ENCODE data around the gene MGAT4A.
"Not testable (repeated sequence)": the region's sequence is repeated elsewhere in the genome, so short reads cannot be mapped to it uniquely, and the experiment has no call there.

The MGAT4A gene

GRCh38 chr2:98759827-98760625, 29.1 kb upstream of the MGAT4A start:
- no peak for DNase-seq (ENCODE audit: low read depth in 3 of 3)

GRCh38 chr2:98759338-98759737, 28.4 kb upstream of the MGAT4A start:
- no peak for DNase-seq (ENCODE audit: low read depth in 3 of 3)

GRCh38 chr2:98757904-98758421, 27.0 kb upstream of the MGAT4A start:
- DNase-seq (ENCODE audit: low read depth in 3 of 3), result peak in 1 of 3 experiments; percentile 31

- no peak for DNase-seq (ENCODE audit: low read depth in 3 of 3)
These were observed 22.9 kb upstream of the MGAT4A start for GRCh38 chr2:98753801-98754200.

- not testable (repeated sequence) for DNase-seq (ENCODE audit: low read depth in 3 of 3)
These were observed 21.8 kb upstream of the MGAT4A start for GRCh38 chr2:98752711-98753110.

- no peak for DNase-seq (ENCODE audit: low read depth in 3 of 3)
These were observed 20.8 kb upstream of the MGAT4A start for GRCh38 chr2:98751748-98752147.

DNA sequence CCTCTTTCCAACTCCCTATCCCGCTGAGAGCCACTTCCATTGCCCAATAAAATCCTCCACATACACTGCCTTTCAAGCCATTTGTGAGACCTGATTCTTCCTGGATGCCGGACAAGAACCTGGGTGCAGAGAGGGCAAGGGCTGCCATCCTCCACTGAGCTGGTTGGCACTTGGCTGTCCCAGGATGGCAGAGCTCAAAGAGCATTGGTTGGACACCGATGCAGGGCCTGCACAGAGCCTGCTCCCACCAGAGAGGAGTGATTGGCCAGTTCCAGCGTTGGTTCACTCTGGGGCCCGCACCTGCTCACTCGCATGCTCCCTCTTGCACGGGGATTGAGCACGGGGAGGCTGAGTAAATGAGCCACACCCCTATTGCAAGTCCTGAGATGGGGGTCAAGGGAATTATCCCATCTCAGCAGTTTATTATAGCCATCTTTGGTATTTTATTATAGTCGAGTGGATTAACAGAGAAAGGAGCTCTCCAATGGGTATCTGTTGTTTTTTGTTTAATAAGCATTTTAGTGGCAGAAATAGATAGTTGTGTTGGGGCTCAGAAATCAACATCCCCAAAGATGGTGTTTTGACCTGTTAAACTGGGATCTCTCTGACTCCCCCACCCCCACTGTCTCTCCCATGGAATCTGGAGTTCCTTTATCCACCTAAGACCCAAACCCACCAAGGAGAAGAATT, 19.8 kb upstream of the MGAT4A start:
- DNase-seq (ENCODE audit: low read depth in 3 of 3), result no peak

DNA sequence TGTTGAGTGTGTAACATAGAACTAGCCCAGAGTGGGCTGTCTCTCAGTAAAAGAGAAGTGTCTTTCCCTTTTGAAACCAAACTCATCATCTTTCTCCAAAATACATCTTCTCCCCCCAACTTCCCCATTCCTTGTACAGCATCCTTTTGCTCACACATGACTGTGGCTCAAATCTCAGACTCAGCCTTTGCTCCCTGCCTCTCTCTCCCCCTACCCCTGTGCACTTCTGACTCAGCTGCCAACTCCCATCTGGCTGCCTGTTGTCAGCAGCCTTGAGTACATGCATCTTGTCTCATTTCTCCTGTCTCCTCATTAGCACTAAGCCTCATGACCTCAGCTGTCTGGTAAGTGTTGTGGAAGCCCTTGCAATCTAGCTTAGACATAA, 18.1 kb upstream of the MGAT4A start:
- DNase-seq (ENCODE audit: low read depth in 3 of 3), result no peak

DNA sequence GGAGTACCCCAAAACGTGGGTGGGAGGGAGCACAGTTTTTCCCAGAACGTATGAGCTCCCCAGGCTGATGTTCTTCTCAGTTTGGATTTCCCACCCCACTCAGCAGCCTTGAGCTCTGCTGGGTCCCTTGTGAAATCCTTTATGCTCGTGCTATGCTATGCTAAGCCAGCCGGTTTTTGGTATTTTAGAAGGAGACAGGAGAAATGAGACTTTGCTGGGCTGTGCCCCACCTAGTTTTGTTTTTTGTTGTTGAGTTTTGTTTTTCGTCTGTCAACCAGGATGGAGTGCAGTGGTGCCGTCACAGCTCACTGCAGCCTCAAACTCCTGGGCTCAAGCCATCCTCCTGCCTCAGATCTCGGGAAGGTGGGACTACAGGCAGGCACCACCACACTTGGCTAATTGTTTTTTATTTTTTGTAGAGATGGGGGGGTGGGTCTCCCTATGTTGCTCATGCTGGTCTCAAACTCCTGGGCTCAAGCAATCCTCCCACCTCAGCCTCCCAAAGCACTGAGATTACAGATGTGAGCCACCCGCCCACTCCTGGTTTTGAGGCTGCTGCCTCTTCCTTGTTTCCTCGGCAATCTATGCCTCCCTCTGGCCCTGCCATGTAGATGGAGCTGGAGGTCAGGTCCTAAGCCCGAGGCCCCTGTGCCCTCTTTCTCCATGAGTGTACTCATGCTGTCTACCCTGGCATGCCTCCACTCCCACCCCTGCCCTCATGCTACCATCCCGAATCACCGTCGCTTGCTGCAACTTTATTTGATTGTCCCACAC, 17.5 kb upstream of the MGAT4A start:
- DNase-seq (ENCODE audit: low read depth in 3 of 3), result no peak

GRCh38 chr2:98747888-98748287, 17.0 kb upstream of the MGAT4A start:
- no peak for DNase-seq (ENCODE audit: low read depth in 3 of 3)

DNA sequence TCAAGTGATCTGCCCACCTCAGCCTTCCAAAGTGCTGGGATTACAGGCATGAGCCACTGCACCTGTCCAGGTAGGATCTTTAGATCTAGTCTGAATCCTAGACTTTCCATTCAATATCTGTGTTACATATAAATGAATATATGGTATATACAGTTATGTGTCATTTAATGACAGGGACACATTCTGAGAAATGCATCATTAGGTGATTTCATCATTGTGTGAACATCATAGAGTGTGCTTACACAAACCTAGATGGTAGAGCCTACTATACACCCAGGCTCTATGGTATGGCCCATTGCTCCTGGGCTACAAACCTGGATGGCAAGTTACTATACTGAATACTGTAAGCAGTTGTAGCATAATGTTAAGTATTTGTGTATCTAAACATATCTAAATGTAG, 15.5 kb upstream of the MGAT4A start:
- DNase-seq (ENCODE audit: low read depth in 3 of 3), result no peak

GRCh38 chr2:98744595-98744994, 13.7 kb upstream of the MGAT4A start:
- DNase-seq (ENCODE audit: low read depth in 3 of 3), result no peak

- DNase-seq (ENCODE audit: low read depth in 3 of 3), result no peak
These were observed 12.9 kb upstream of the MGAT4A start for GRCh38 chr2:98743835-98744234.

DNA sequence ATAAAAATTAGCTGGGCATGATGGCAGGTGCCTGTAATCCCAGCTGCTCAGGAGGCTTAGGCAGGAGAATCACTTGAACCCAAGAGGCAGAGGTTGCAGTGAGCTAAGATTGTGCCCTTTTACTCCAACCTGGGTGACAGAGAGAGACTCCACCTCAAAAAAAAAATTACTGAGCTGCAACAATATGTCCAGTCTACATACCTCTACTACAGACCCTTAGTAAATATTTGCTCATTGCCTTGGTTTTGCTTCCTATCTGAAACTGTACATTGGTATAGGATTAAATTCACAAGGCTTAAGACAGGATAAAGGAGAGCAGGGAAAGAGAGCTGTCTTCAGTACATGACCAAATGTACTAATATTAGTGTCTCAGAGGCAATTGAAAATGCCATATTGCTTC, 8.1 kb upstream of the MGAT4A start:
- DNase-seq (ENCODE audit: low read depth in 3 of 3), result no peak

- no peak for DNase-seq (ENCODE audit: low read depth in 3 of 3)
These were observed 7.4 kb upstream of the MGAT4A start for GRCh38 chr2:98738304-98738703.

DNA sequence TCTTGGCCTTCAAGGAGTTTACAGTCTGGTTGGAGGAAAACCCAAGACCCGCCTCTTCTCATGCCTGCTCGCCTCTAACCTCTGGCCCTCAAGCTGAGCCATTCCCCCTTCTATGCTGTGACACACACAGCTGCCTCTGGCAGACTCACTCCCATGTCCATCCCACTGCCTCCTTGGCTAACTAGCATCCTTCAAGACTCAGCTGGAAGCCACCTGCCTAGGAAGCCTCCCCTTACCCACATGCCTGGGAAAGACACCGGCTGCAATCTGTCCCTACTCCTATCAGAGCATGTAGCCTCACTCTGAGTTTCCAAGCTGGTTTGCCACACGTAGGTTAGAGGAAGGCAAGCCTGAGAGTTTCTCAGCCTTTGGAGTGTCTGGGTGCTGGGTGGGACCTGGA, 6.9 kb upstream of the MGAT4A start:
- DNase-seq (ENCODE audit: low read depth in 3 of 3), result no peak

GRCh38 chr2:98736464-98736889, 5.5 kb upstream of the MGAT4A start:
- no peak for DNase-seq (ENCODE audit: low read depth in 3 of 3)

DNA sequence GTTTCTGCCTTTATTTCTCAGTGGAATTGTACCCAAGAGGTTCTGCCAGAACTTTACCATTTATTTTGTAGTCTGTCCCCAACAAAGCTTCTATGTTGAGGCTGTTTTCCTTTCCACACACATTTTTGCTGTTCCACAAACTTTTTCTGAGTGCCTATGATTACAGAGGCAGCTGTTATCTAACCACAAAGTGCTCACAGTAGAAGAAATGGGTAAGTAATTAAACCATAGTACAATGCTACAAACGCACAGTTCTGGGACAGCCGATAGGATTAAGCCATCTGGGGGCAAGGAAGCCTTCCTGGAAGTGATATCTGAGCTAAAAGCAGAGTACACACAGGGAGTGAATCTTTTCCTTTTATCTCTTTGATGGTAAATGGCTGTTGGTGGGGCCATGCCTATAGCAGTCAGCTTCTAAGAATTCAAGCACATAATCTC, 3.9 kb upstream of the MGAT4A start:
- no peak for DNase-seq (ENCODE audit: low read depth in 3 of 3)

GRCh38 chr2:98734162-98734561, 3.2 kb upstream of the MGAT4A start:
- no peak for DNase-seq (ENCODE audit: low read depth in 3 of 3)

GRCh38 chr2:98732430-98733051, 1.6 kb upstream of the MGAT4A start:
- no peak for DNase-seq (ENCODE audit: low read depth in 3 of 3)

DNA sequence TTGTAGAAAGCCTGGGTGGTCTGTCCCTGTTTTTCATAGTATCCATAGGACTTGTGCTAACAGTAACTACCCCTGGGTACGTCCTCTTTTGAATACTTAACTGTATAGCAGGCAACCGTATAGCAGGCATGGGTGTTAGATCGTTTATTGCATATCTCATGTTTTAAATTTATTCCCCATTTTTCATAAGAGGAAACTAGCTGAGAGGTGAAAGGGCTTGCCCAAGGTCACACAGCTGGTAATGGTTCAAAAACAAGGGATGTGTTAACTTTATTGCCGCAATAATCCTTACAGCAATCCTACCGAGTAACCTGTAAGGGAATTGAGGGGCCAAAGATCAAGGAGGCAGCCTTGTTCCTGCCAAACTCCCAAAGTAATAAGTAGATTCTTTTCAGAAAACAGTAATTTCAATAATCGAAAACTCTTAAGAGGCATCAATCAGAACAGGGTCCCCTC, 990 bp upstream of the MGAT4A start:
- no peak for DNase-seq (ENCODE audit: low read depth in 3 of 3)

DNA sequence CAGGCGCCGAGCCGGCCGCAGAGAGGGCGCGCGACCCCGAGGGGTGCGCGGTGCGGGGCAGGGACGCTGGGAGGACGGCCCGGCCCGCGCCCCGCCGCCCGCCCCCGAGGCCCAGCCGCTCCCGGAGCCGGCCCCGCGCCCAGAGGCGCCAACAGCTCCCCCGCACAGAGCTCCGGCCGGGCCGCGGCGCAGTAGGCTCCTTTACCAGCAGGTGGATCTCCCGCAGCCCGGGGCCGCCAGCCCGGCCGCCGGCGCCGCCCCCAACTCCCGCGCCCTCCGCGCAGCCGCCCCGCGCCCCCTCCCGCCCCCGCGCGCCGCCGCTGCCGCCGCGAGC, 258 bp downstream of the MGAT4A start:
- peak; percentile 27 to 58 (median 38) for DNase-seq (ENCODE audit: low read depth in 3 of 3)
